Cardiac fibroblast (primary cell): ENCODE results near the gene CFAP141.

ENCODE experiments used
- DNase-seq, 2 donors: peaks; one replicate each; pipeline versions ENCODE4 v3.0.0 to v3.0.0-alpha.2; 2010; ENCODE audit warnings: low read depth in 2 of 2
- H3K4me3 ChIP-seq, 2 donors: replicated peaks in 1 of 2; 1 replicate in 1 of 2; 2 replicates in 1 of 2; pipeline ENCODE4 v1.5.1; 2011; ENCODE audit warnings: low read depth in 2 of 2, low read length in 2 of 2, mild to moderate bottlenecking in 2 of 2, moderate library complexity in 1 of 2
- CTCF ChIP-seq: IDR thresholded peaks from one replicate; pipeline ENCODE4 v1.5.1; 2011; ENCODE audit warnings: low read depth, mild to moderate bottlenecking, low read length, inconsistent platforms

Gene CFAP141

GRCh38 chr1:154192476-154192875 lies 13.7 kb downstream of the CFAP141 start:
- H3K4me3 ChIP-seq, result no peak overlapping the region
- no peak for DNase-seq
- TF ChIP-seq CTCF, result no peak

DNA sequence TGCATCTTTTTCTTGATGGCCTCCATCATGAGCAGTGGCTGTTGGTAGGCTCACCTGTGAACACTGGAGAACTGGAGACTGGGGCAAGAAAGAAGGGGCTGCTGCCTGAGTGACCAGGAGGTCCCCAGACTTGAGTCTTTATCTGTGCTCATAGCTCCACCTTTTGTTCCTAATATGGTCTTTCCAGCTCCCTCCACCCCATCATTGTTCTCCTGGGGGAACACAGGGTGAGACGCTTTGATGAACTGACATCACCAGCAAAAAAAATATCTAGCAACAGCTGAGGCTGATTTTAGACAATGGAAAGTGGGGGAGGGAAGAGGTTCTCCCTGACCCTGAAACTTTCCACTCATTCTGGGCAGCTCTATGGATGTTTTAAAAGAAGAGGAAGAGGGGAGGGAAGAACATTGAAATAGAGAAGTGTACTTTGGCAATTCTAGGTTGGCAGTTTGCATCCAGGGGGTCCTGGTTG lies 14.1 kb downstream of the CFAP141 start, which contains the start of gene TPM3:
TPM3 (minus strand) TSS at position 111 of the 472 bp plus-strand sequence; CDS start at position 29, 82 bp downstream.
- peak; percentile 70 to 83 for DNase-seq
- peak within 1 kb of the TSS in 1 of 2 donors; percentile 34 for H3K4me3 ChIP-seq
- TF ChIP-seq CTCF, result no peak

GRCh38 chr1:154190550-154190949 lies 15.6 kb downstream of the CFAP141 start:
- H3K4me3 ChIP-seq, result no peak overlapping the region
- DNase-seq, result peak; percentile 75 to 78
- TF ChIP-seq CTCF, result no peak

GRCh38 chr1:154186852-154187501 lies 19.2 kb downstream of the CFAP141 start:
- H3K4me3 ChIP-seq, result no peak overlapping the region
- no peak for TF ChIP-seq CTCF
- DNase-seq, result no peak

DNA sequence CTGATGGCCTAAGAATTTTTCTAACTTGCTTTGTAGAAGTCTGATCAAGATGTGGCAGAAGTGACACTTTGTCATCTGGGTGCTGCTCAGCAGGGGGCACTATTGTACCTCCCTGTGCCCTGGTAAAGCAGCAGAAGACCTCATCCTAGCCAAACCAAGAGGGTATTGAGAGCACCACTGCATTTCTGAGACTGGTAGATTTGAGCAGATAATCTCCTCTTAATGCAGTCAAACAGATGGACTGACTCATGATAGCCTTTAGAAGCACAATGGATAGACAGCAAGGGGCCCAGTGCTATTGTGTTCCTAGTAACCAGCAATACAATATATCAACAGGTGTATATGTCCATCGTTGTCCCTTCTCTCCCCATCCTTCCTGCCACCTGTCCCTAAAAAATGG lies 20.0 kb downstream of the CFAP141 start:
- peak; percentile 72 to 80 for DNase-seq
- peak; percentile 74 for TF ChIP-seq CTCF
- H3K4me3 ChIP-seq, result no peak overlapping the region

DNA sequence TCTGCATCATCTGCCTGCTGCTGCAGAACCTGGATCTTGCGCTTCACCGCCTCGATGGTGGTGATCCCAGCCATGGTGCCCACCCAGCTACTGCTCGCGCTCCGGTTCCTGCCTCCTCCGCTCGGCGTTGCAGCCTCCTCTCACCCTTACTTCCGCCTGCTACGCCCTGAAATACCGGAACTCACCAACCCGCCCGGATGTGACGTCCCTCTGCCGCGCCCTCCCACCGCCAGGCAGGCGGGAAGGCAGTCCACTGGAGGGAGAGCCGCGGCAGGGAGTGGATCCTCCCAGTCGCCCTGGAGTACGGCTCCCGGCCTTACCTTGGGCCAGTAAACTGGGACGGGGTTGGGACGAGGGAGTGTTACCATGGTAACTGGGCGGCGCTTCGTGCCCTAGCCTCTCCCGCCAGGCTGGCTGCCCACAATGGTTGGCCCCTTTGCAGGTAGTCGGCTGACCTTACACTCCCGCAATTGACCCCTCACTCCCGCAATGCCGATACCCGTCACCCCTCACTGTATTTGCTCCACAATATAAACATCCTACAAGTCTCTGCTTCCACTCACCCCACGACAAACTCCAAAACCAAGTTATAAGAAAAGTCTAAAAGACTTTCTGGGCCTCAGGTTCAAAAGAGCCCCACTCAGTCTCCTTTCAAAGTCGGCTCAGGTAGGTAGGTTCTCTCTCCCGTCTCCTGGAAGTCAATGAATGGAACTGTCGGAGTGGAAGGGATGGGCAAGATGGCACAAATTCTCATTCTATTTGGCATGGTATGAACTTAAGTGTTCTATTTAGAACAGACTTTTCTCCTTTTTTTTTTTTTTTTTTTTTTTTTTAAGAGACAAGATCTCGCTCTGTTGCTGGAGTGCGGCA lies 22.9 kb downstream of the CFAP141 start:
- no peak for TF ChIP-seq CTCF
- DNase-seq, result peak; percentile 96 to 97
- peak overlapping the region; percentile 99 for H3K4me3 ChIP-seq
